Measurements from ENCODE around the gene SNRPA.

Gene SNRPA

DNA sequence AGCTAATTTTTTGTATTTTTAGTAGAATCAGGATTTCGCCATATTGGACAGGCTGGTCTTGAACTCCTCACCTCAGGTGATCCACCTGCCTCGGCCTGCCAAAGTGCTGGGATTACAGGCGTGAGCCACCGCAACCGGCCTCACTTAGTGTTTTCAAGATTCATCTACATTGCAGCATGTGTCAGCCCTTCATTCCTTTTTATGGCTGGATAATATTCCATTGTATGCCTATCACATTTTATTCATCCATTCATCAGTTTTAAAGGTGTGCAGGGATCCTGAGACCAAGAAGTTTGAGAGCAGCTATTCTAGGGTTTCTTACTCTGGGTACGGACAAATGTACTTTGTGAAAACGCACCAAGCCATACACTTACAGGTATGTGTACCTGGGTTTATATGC lies 43.4 kb upstream of the SNRPA start:
- ATAC-seq, result no peak
- TF ChIP-seq ZC3H10 (CRISPR knock-in tag; IDR thresholded peaks at IDR 0.05) (no peak), TOX (CRISPR knock-in tag; IDR thresholded peaks at IDR 0.05; ENCODE audit: borderline replicate concordance) (no peak), PPARA (CRISPR knock-in tag; IDR thresholded peaks at IDR 0.05; ENCODE audit: borderline replicate concordance) (no peak), OSR1 (CRISPR knock-in tag; IDR thresholded peaks at IDR 0.05) (no peak), ZNF70 (CRISPR knock-in tag; IDR thresholded peaks at IDR 0.05) (no peak), ZNF565 (CRISPR knock-in tag; conservative IDR thresholded peaks at IDR 0.05; ENCODE audit: low read depth) (no peak)
- TF ChIP-seq, protein P1, sequence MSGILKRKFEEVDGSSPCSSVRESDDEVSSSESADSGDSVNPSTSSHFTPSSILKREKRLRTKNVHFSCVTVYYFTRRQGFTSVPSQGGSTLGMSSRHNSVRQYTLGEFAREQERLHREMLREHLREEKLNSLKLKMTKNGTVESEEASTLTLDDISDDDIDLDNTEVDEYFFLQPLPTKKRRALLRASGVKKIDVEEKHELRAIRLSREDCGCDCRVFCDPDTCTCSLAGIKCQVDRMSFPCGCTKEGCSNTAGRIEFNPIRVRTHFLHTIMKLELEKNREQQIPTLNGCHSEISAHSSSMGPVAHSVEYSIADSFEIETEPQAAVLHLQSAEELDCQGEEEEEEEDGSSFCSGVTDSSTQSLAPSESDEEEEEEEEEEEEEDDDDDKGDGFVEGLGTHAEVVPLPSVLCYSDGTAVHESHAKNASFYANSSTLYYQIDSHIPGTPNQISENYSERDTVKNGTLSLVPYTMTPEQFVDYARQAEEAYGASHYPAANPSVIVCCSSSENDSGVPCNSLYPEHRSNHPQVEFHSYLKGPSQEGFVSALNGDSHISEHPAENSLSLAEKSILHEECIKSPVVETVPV (CRISPR knock-in tag; IDR thresholded peaks at IDR 0.05), result no peak
- TF ChIP-seq, protein P2, sequence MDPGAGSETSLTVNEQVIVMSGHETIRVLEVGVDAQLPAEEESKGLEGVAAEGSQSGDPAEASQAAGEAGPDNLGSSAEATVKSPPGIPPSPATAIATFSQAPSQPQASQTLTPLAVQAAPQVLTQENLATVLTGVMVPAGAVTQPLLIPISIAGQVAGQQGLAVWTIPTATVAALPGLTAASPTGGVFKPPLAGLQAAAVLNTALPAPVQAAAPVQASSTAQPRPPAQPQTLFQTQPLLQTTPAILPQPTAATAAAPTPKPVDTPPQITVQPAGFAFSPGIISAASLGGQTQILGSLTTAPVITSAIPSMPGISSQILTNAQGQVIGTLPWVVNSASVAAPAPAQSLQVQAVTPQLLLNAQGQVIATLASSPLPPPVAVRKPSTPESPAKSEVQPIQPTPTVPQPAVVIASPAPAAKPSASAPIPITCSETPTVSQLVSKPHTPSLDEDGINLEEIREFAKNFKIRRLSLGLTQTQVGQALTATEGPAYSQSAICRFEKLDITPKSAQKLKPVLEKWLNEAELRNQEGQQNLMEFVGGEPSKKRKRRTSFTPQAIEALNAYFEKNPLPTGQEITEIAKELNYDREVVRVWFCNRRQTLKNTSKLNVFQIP (CRISPR knock-in tag; IDR thresholded peaks at IDR 0.05; ENCODE audit: borderline replicate concordance, low read depth), result no peak

DNA sequence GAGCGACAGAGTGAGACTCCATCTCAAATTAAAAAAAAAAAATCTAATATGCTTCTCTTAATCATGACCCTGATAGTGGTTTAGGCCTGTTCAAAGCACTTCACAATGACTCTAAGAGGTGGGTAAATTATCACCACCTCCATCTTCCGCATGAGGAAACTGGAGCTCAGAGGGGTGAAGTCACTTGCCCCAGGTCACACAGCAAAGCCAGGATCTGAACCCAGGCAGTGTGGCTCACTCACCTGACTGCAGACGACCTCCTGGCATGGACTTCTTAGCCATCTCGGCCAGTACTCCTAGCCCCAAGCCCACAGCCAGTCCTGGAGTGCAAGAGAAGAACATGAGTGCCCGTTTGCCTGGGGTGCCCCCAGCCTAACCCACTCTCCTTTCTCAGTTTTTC lies 41.2 kb upstream of the SNRPA start:
- ATAC-seq, result no peak
- TF ChIP-seq SNAI2 (CRISPR knock-in tag; IDR thresholded peaks at IDR 0.05) (no peak), RARB (CRISPR knock-in tag; IDR thresholded peaks at IDR 0.05) (no peak), ARNTL (CRISPR knock-in tag; IDR thresholded peaks at IDR 0.05; ENCODE audit: borderline replicate concordance, low read depth) (no peak), GLIS3 (CRISPR knock-in tag; IDR thresholded peaks at IDR 0.05) (no peak), ZFP3 (CRISPR knock-in tag; IDR thresholded peaks at IDR 0.05) (no peak), ZC3H10 (CRISPR knock-in tag; IDR thresholded peaks at IDR 0.05) (no peak), ISL1 (CRISPR knock-in tag; IDR thresholded peaks at IDR 0.05) (no peak)
- TF ChIP-seq, protein P3, sequence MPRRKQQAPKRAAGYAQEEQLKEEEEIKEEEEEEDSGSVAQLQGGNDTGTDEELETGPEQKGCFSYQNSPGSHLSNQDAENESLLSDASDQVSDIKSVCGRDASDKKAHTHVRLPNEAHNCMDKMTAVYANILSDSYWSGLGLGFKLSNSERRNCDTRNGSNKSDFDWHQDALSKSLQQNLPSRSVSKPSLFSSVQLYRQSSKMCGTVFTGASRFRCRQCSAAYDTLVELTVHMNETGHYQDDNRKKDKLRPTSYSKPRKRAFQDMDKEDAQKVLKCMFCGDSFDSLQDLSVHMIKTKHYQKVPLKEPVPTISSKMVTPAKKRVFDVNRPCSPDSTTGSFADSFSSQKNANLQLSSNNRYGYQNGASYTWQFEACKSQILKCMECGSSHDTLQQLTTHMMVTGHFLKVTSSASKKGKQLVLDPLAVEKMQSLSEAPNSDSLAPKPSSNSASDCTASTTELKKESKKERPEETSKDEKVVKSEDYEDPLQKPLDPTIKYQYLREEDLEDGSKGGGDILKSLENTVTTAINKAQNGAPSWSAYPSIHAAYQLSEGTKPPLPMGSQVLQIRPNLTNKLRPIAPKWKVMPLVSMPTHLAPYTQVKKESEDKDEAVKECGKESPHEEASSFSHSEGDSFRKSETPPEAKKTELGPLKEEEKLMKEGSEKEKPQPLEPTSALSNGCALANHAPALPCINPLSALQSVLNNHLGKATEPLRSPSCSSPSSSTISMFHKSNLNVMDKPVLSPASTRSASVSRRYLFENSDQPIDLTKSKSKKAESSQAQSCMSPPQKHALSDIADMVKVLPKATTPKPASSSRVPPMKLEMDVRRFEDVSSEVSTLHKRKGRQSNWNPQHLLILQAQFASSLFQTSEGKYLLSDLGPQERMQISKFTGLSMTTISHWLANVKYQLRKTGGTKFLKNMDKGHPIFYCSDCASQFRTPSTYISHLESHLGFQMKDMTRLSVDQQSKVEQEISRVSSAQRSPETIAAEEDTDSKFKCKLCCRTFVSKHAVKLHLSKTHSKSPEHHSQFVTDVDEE (CRISPR knock-in tag; IDR thresholded peaks at IDR 0.05), result no peak
- TF ChIP-seq, protein P4, sequence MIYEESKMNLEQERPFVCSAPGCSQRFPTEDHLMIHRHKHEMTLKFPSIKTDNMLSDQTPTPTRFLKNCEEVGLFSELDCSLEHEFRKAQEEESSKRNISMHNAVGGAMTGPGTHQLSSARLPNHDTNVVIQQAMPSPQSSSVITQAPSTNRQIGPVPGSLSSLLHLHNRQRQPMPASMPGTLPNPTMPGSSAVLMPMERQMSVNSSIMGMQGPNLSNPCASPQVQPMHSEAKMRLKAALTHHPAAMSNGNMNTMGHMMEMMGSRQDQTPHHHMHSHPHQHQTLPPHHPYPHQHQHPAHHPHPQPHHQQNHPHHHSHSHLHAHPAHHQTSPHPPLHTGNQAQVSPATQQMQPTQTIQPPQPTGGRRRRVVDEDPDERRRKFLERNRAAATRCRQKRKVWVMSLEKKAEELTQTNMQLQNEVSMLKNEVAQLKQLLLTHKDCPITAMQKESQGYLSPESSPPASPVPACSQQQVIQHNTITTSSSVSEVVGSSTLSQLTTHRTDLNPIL (CRISPR knock-in tag; IDR thresholded peaks at IDR 0.05; ENCODE audit: low read depth), result no peak
- TF ChIP-seq, protein P1 (CRISPR knock-in tag; IDR thresholded peaks at IDR 0.05), result no peak

DNA sequence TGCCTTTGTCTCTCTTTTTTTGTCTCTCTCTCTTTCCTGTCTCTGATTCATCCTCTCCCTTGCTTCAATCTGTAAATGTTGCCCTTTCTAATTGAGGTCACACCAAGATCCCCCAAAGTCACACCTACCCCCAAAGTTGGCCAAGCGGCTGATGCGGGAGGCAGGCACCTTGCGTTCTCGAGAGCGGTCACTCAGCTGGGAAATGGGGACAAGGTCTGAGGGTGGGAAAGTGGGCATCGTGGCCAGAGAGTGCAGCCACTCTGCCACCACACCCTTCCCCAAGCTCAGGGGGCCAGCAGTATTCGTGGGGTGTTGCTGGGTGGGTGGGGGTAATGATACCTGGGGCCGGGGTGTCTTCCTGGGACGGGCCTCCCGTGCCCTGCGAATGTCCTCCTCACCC lies 37.1 kb upstream of the SNRPA start:
- ATAC-seq, result no peak
- no peak for TF ChIP-seq ZFP30 (CRISPR knock-in tag; IDR thresholded peaks at IDR 0.05)
- TF ChIP-seq, protein P2 (CRISPR knock-in tag; IDR thresholded peaks at IDR 0.05; ENCODE audit: borderline replicate concordance, low read depth), result no peak
- no peak for TF ChIP-seq ZFP3 (CRISPR knock-in tag; IDR thresholded peaks at IDR 0.05)
- TF ChIP-seq ISL1 (CRISPR knock-in tag; IDR thresholded peaks at IDR 0.05), result no peak
- TF ChIP-seq SNAI2 (CRISPR knock-in tag; IDR thresholded peaks at IDR 0.05), result no peak
- TF ChIP-seq RARB (CRISPR knock-in tag; IDR thresholded peaks at IDR 0.05), result no peak
- TF ChIP-seq, protein P4 (CRISPR knock-in tag; IDR thresholded peaks at IDR 0.05; ENCODE audit: low read depth), result no peak
- no peak for TF ChIP-seq BACH2 (CRISPR knock-in tag; IDR thresholded peaks at IDR 0.05; ENCODE audit: borderline replicate concordance)
